Right lung (tissue), 5 donors: ENCODE results near the gene FAM124B. TPM values are rescaled to one million over a fixed set of nuclear protein-coding genes. Genes with fewer than 3 reads are reported as not detected.

Source experiments
- DNase-seq, 2 donors: peaks; one replicate each; pipeline ENCODE4 v3.0.0-alpha.2; 2013
- polyA plus RNA-seq, 5 donors: library from polyadenylated mRNA; unstranded; fragments of 120-200 nt; gene quantifications; one replicate each; pipeline versions ENCODE4 v1.2.1 to v1.2.3, GENCODE V29; 2013; ENCODE audit warnings: inconsistent platforms in 1 of 5, low replicate concordance in 1 of 5; ENCODE audit not compliant: insufficient read length in 5 of 5, insufficient read depth in 1 of 5

The FAM124B gene
- polyA plus RNA-seq, 5 donors: 16.5 to 34.6 (median 16.9) TPM

DNA sequence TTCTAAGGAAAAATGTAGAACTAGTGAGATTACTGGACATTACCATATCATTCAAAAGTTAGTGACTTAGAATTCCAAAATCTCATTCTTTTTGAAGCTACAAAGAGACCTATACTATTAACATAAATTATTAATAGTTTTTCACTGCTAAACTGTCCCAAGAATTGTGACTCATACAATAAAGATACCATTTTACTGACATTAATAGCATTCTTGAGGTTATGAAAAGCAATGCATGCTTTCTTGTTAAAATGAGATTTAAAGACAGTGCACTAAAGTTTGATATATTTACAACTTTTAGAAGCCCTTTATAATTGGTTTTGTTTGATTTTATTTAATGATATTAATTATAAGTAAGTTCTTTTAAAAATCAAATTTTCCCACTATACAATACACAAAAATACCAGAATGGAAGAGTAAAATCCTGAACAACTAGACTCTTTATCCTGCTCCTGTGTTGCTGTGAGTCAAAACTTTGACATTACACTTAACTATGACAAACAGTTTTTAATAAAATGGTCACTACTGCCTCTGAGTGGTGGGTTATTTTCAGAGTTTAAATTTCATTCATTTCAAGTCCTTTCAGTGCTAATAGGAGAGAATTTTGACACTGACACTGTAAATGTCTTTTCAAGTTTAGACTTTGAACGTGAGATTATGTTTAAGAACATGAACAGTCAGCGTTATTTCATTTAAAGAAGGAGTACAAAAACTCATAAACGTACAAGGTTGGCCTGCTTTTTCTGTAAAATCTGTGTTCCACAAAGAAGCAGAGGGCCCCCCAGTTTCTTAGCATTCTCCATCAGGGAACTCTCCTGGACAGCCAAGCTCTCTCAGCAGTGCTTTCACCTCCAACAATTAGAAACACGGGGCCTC is 54.5 kb downstream of the FAM124B start:
- no peak for DNase-seq

GRCh38 chr2:224345492-224345891 is 56.4 kb downstream of the FAM124B start:
- no peak for DNase-seq

DNA sequence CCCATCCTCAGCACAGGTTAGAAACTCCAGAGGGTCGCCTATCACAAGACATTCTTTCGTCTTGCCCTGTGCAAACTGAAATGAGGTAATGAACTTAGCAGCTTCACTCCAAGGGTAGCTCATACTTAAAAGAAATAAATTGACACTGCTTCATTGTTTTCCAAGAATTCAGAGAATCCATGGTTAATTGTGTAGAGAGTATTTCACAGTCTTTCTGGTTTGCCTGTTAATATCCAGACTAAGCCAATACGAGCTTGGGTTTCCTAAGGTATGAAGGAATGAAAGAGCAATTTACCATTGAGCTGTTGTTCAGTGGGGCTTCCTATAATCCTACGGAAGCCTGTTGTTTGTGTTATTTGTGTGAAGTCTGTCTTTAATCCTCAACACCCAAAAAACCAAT is 58.7 kb downstream of the FAM124B start:
- DNase-seq: no peak

- no peak for DNase-seq
Observed at GRCh38 chr2:224335991-224336390, 65.9 kb downstream of the FAM124B start.

GRCh38 chr2:224334726-224335125 is 67.2 kb downstream of the FAM124B start:
- no peak for DNase-seq

DNA sequence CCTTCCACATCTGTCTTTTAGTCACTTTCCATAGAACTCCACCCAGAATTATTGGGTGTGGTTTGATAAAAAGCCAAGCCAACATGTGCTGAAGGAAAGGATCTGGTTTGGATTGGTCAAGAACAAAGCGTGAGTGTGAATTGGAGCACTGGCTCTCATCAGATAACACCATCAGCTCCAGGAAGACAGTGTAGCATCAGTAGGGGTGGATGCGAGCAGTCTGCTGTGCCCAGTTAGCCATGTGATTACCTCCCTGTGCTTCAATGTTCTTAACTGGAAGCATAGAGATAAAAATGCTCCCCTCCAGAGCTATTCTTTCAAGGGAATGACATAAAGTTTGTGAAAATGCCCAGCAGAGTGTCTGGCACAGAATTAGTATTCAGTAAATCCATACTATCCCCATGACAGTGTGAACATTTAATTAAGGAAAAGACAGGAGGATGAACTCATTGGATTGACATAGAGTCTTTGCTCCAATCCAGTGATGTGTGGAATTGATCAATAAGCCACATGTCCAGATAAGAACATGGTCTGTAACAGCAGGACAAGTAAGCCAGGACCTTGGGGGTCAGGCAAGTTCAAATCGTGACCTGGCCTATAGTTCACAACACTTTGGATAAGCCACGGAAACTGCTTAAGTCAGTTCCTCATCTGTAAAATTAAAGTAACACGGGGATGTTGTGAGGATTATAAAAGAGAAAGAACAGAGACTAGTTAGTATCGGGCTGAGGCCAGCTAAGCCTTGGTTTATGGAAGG is 68.0 kb downstream of the FAM124B start:
- DNase-seq: no peak

GRCh38 chr2:224331698-224332097 is 70.2 kb downstream of the FAM124B start:
- no peak for DNase-seq

GRCh38 chr2:224328798-224329197 is 73.1 kb downstream of the FAM124B start:
- no peak for DNase-seq

Other genes with a start within 250 kb of the FAM124B start
- gene CUL3, start 183.3 kb upstream of the FAM124B start, polyA plus RNA-seq: 100 to 1,000 TPM in 2 of 5 donors, 10 to 100 TPM in 3; 83.7 to 108 (median 99.7) TPM